Measurements from ENCODE around the gene BRK1.
A peak's percentile ranks its signal among the peaks of the same experiment; 100 is the strongest.
"Not testable (repeated sequence)": the region's sequence is repeated elsewhere in the genome, so short reads cannot be mapped to it uniquely, and the experiment has no call there.

The BRK1 gene

GRCh38 chr3:10115326-10116137, at the start of gene BRK1:
BRK1 (plus strand) TSS chr3:10115675; CDS start chr3:10115702, 27 bp downstream.
- CTCF ChIA-PET = no interaction called here
- POLR2A ChIA-PET (ENCODE audit: low non-redundant PET) = interaction anchor here (0.5 kb wide), 1 partner anchor 1113 kb away, joined by 3 read pairs; no protein-coding TSS in a partner anchor
- no peak for TF ChIP-seq CTCF (conservative IDR thresholded peaks at IDR 0.05; ENCODE audit: low read depth)
- H3K27ac ChIP-seq = peak within 1 kb of the TSS; percentile 78
- DNase-seq (ENCODE audit: low spot score) = peak; percentile 95

- CTCF ChIA-PET; H3K27ac ChIP-seq; POLR2A ChIA-PET (ENCODE audit: low non-redundant PET); DNase-seq (ENCODE audit: low spot score): not testable (repeated sequence)
Measured at GRCh38 chr3:10070077-10070476, 45.4 kb upstream of the BRK1 start.

GRCh38 chr3:10074666-10075065, 40.8 kb upstream of the BRK1 start:
- CTCF ChIA-PET = no interaction called here
- no peak for TF ChIP-seq CTCF (conservative IDR thresholded peaks at IDR 0.05; ENCODE audit: low read depth)

GRCh38 chr3:10081871-10082270, 33.6 kb upstream of the BRK1 start:
- H3K27ac ChIP-seq = no peak overlapping the region
- ChIA-PET CTCF (no interaction called here), POLR2A (ENCODE audit: low non-redundant PET) (no interaction called here)
- TF ChIP-seq CTCF (conservative IDR thresholded peaks at IDR 0.05; ENCODE audit: low read depth) = no peak
- no peak for DNase-seq (ENCODE audit: low spot score)

More at GRCh38 chr3:10074666-10075065, 40.8 kb upstream of the BRK1 start:
- no peak for DNase-seq (ENCODE audit: low spot score)
- no peak overlapping the region for H3K27ac ChIP-seq
- POLR2A ChIA-PET (ENCODE audit: low non-redundant PET) = no interaction called here

- CTCF ChIA-PET = interaction anchor here (0.6 kb wide), 1 partner anchor 129 kb away, joined by 3 read pairs; no protein-coding TSS in a partner anchor
- peak; percentile 14 for DNase-seq (ENCODE audit: low spot score)
- TF ChIP-seq CTCF (conservative IDR thresholded peaks at IDR 0.05; ENCODE audit: low read depth) = no peak
- no peak overlapping the region for H3K27ac ChIP-seq
- POLR2A ChIA-PET (ENCODE audit: low non-redundant PET) = no interaction called here
Measured at GRCh38 chr3:10085738-10086137, 29.7 kb upstream of the BRK1 start.

GRCh38 chr3:10088256-10088655, 27.2 kb upstream of the BRK1 start:
- TF ChIP-seq CTCF (conservative IDR thresholded peaks at IDR 0.05; ENCODE audit: low read depth) = no peak
- ChIA-PET POLR2A (ENCODE audit: low non-redundant PET) (no interaction called here), CTCF (no interaction called here)
- H3K27ac ChIP-seq = no peak overlapping the region
- DNase-seq (ENCODE audit: low spot score) = no peak

- H3K27ac ChIP-seq = no peak overlapping the region
- DNase-seq (ENCODE audit: low spot score) = no peak
- TF ChIP-seq CTCF (conservative IDR thresholded peaks at IDR 0.05; ENCODE audit: low read depth) = no peak
- CTCF ChIA-PET = no interaction called here
- POLR2A ChIA-PET (ENCODE audit: low non-redundant PET) = no interaction called here
Measured at GRCh38 chr3:10090179-10090578, 25.3 kb upstream of the BRK1 start.

GRCh38 chr3:10090774-10091173, 24.7 kb upstream of the BRK1 start:
- CTCF ChIA-PET; H3K27ac ChIP-seq; POLR2A ChIA-PET (ENCODE audit: low non-redundant PET); DNase-seq (ENCODE audit: low spot score): not testable (repeated sequence)

GRCh38 chr3:10091387-10091786, 24.1 kb upstream of the BRK1 start:
- H3K27ac ChIP-seq; POLR2A ChIA-PET (ENCODE audit: low non-redundant PET); CTCF ChIA-PET; DNase-seq (ENCODE audit: low spot score): not testable (repeated sequence)

All from RWPE1 (cell line).